GM19468 (cell line): ENCODE results near the gene MAPK9.
A peak's percentile ranks its signal among the peaks of the same experiment; 100 is the strongest.

Source experiments
- ATAC-seq: cut with Tn5 transposase; IDR thresholded peaks from one replicate; pipeline ENCODE4 v1.9.1; 2021; ENCODE audit warnings: mild to moderate bottlenecking, moderate library complexity, moderate number of reproducible peaks; ENCODE audit not compliant: unreplicated experiment; ENCODE audit errors: extremely low read depth

The MAPK9 gene

GRCh38 chr5:180291943-180292831 lies at the start of gene MAPK9:
Gene MAPK9, minus strand, starts transcription at chr5:180292083. Its CDS starts 11,522 bp downstream, at chr5:180280561.
- peak; percentile 82 for ATAC-seq

GRCh38 chr5:180341595-180341994 lies 49.7 kb upstream of the MAPK9 start:
- no peak for ATAC-seq

- ATAC-seq: no peak
Observed at GRCh38 chr5:180340856-180341255, 49.0 kb upstream of the MAPK9 start.

GRCh38 chr5:180339583-180340183 lies 47.8 kb upstream of the MAPK9 start:
- no peak for ATAC-seq

DNA sequence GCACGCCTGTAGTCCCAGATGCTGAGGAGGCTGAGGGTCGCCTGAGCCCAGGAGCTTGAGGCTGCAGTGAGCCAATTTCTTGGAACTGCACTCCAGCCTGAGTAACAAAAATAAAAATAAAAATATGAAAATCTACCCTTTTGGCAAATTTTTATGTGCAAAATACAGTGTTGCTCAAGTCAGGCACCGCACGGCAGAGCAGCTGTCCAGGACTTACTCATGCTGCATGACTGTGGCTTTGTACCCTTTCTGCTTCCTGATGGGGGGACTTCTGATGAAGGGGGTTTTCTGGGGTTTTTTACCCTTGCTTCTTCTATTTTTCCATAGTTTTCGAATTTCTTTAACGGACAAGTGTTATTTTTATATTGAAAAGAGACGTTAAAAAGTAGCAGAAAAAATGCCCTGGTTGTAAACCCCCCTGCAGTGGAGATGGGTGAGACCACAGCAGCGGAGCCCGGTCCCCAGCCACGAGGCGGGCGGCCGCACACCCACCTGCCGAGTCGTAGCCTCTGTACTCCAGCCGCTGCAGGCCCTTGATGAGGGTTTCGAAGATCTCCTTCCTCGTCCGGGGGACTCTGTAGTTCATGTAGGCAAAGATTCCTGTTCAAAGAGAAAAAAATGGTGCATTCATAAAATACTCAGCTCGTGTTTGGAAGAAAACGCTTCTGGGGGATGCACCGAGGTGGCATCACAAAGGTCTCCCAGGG lies 46.3 kb upstream of the MAPK9 start:
- ATAC-seq: no peak

DNA sequence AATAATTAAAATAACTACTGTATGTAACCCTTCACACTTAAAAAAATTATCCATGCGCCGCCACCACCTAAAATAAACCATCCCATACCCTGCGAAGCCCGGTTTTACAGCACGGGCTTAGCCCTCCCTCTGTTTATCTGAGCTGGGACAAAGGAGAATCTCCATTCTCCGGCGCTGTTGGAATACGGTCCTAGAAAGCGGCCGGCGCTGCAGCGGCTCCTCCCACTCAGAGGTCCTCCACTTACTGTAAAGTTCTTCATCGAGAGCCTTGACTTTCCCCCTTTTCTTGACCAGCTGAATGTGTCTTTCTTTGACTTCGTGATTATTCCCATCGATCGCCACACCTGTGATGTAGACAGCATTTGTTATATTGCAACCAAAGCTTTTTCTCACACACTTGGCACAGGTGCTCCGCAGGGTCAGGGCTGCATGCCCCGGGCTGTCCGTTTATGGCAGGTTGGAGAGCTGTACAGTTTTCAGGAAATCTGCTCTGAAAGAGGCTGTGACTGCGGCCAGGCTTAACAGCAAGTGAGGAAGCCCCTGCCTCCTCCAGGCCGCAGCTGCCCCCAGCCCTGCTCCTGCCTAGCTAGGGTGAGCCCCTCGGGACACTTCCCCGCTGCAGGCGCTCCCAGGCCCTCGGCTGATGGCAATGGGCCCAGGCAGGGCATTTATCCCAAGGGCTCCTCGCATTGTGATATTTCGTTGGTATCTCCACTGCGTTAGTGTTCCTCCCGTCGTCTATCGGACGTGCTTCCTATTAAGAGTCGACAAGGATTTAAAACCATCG lies 44.5 kb upstream of the MAPK9 start:
- ATAC-seq: no peak

DNA sequence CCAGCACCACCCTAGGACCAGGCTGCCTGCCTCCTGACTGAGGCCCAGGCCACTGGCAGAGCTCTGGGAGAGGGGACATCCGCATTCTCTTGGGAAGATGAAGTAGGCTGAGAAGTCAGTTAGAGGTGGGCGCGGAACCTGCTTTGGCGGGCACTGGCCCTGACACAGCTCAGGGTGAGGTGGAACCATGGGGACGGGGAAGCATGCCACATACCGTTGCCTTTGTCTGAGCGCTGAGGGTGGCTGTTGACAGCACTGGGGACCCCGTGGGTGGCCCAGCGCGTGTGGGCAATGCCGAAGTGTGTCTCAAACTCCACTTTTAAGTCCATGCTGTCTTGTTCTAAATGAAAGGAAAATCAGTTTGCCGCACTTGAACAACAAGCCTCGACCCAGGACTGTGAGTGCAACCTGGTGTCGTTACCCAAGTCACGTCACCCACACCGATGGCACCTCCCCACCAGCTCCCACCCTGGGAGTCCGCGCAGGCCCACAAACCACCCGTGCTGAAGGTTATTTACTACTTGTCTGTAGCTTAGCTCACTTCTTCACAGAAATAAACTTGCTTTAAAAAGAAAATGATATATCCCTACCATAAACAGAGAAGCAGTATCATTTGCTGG lies 43.8 kb upstream of the MAPK9 start:
- ATAC-seq: no peak

- no peak for ATAC-seq
Observed at GRCh38 chr5:180334751-180335613, 43.1 kb upstream of the MAPK9 start.

DNA sequence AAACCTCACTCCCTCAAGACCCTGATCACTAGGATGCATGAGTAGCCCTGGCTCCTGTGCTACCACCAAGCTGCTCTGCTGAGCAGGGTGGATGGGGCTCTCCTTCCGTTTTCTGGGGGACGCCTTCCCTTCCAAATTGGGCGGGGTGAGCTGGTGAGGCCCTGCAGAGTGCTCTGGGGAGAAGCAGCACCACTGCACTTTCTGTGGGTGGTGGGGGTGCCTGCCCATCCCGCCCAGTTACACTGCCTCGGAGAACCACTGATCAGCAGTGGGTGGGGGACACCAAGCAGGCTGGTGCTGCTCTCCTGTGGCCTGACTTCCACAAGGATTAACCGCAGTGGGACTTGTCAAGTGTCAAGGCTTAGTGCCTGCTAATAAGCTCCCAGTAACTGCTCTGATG lies 42.3 kb upstream of the MAPK9 start:
- no peak for ATAC-seq

DNA sequence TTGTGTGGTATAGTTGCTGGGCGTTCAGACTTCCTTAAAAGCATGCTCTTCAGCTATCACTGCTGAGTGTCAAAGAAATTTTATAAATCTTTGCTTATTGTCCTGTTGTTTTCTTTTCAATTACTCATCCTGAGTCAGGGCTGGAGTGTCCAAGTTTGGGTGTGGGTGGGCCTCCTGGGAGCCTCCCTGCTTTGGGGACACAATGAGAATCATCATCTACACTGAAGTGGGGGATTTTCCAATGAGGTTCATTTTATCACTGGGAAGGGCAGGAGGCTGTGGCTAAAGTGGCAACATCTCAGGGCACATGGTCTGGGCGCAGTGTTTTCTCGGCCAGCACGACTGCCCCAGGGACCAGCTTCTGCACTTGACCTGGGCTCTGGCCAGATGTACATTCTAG lies 41.8 kb upstream of the MAPK9 start:
- ATAC-seq: no peak

GRCh38 chr5:180332861-180333260 lies 41.0 kb upstream of the MAPK9 start:
- ATAC-seq: no peak

GRCh38 chr5:180332051-180332517 lies 40.2 kb upstream of the MAPK9 start:
- ATAC-seq: no peak

DNA sequence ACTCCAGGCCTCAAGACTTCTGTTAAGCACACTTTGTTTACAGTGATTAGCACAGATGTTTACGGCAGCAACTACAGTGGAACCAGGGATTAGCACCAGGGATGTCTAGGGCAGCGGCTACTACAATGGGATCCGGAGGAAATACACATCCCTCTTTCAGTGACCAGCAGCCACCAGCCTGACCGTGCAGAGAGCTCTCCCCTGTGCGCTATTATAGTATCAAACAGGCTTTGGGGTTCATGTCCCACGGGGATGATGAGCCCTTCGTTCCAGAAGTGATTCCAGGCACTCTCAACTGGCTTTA lies 39.7 kb upstream of the MAPK9 start:
- no peak for ATAC-seq

DNA sequence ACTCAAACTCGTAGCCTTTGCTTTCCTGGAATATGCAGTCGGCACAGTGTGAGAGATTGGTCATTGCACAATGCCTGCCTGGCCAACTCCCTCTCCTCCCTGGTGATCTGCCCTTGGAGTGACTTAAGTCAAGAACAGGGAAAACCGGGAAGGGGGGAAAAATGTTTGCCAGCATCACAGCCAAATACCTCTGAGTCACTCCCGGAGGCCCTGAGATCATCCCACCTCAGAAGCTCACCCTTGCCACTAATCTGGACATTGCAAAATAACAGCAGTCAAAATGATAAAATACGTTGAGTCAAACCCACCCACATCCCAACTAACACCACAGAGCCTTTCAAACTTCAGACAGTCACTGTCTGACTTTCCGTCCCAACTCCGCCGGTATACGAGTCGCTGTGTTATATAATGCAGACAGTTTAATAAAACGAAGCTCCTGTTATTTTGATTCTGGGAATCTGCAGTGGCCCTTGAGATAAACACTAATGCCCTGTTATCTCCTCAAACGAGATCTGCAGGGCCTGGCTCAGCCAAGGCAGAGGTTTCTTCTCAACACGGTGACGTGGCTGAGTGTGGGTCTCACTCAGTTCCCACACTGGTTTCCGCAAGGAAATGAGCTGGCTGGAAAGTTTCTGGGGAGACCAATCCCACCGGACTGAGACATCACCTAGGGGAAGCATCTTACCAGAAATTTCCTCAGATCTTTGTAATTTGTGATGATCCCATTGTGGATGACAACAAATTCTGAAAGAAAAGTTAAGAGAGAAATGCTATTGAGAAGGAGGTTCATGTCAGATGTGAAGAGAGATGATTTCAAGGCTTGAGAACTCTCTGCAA lies 39.1 kb upstream of the MAPK9 start:
- ATAC-seq: no peak

DNA sequence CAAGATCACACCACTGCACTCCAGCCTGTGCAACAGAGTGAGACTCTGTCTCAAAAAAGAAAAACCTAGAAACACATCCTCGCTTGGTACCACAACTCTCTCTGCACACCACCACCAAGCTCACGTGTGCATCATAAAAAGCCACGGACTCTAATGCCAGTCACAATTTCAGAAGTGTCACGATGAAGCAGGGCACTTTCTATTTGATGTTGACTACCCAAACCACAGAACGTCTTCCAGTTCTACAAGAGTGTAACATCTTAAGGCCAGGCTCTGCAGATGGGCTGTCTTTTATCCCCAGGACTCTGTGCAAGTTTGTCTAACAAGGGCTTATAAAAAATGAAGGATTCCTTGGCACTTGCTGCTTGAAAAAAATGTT lies 38.4 kb upstream of the MAPK9 start:
- ATAC-seq: no peak

DNA sequence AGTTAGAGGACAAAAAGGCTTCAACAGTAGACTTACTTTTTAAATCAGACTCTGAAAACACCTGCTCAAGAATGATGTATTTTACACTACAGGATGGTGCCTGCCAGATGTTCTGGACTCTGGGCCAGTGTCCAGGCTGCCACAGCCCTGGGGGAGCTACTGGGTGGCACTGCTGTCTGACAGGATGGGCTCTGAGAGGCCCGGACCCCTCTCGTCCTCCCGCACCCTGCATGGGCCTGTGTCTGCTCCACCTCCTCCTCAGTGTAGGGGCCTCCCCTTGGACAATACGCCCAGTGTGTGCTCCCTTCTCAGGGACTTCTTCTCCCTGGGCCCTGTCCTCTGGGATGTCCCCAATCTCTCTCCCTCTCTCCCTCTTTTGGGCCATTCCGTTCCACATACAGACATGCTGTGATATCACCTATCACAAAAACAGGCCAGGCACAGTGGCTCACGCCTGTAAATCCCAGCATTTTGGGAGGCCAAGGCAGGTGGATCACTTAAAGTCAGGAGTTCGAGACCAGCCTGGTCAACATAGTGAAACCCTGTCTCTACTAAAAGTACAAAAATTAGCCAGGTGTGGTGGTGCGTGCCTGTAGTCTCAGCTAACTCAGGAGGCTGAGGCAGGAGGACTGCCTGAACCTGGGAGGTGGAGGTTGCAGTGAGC lies 37.9 kb upstream of the MAPK9 start:
- ATAC-seq: no peak

GRCh38 chr5:180329138-180329435 lies 37.2 kb upstream of the MAPK9 start:
- no peak for ATAC-seq
